HG02852 (cell line): ENCODE measurements around the gene UBN1.

Experiments used
- ATAC-seq: cut with Tn5 transposase; IDR thresholded peaks from one replicate; pipeline ENCODE4 v1.9.1; 2021; ENCODE audit warnings: mild to moderate bottlenecking, moderate library complexity; ENCODE audit not compliant: unreplicated experiment

Gene UBN1

DNA sequence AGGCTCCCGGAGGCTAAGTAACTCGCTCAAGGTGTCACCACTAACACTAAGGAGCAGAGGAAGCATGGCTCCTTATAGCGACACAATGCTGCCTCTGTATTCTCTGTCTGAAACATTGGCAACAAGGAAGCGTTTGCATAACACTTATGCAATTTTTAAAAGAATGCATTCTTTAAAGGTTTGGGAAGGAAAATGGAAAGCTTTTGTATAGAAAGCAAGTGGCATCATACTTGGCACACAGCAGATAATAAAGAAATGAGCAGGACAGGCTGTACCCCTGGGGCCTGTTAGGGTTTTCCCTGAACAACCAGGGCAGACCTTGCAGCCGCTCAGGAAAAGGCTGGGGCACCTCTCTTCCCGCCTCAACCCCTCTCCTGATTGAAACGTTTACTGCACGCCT is 52.8 kb downstream of the UBN1 start:
- no peak for ATAC-seq

DNA sequence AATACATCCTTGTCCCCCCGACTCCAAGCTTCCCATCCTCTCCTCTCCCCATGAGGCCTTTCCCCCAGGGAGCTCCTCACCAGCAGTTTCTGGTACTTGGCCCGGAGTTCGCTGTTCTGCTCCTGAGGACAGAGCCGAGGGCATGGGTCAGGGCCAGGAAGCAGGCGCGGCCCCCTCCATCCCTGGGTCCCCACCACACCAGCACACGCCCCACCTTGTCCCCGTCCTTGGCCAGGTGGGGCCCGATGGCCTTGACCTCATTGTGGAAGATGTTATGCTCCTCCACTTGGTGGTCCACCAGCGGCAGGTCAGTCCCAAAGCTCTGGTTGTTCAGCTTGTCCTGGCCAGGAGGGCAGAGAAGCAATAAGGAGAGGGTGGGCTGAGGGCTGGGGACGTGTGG is 53.5 kb downstream of the UBN1 start:
- ATAC-seq, result no peak

DNA sequence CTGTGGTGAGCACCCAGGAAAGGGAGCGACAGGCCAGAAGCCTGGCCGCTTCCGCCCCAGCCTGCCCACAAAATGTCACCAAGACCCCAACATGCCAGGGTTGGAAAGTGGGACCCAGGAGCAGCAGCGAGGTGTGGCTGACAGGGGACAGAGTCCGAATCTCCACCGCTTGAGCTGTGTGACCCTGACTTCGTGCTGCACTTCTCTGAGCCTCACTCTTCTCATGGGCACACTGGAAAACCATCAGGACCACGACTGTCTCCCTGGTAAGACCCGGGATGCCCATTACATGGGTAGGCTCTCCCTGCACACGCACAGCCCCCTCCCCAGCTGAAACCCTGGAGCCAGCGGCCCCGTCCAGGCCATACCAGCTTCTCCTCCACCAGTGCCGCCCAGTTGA is 54.8 kb downstream of the UBN1 start:
- no peak for ATAC-seq

DNA sequence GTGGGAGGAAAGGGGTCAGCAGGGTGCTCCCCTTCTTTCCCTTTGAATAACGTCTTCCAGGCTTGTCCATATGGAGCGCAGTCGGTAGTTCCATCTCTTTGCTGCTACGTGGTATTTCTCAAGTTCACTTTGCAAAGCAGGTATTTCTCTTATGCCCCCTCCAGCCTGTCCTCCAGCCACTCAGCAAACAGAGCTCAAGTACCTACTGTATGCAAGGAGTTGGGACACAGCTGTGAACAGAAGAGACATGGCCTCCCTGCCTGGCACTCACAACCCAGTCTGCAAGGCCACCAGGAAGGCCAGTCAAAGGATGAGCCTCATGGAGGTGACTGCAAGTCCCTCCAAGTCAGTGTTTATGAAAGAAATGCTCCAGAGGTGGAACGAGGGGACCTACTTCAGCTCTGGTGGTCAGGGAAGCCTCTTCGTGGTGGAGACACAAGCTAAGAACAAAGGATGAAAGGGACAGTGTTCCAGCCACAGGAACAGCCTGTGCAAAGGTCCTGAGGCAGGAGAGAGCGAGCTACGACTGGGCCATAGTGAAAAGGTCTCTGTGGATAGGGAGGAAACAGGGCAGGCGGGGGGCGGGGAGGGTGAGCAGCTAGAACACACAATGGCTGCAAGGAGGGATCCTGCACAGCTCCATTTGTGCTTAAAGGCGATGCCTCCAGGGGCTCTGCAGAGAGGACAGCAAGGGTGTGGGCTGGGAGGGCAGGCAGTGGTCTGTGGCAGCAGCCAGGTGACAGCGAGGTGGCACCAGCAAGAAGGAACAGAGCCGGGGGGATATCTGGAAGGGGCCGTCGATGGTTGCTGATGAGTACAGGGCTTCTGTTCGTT is 57.0 kb downstream of the UBN1 start:
- ATAC-seq, result no peak

DNA sequence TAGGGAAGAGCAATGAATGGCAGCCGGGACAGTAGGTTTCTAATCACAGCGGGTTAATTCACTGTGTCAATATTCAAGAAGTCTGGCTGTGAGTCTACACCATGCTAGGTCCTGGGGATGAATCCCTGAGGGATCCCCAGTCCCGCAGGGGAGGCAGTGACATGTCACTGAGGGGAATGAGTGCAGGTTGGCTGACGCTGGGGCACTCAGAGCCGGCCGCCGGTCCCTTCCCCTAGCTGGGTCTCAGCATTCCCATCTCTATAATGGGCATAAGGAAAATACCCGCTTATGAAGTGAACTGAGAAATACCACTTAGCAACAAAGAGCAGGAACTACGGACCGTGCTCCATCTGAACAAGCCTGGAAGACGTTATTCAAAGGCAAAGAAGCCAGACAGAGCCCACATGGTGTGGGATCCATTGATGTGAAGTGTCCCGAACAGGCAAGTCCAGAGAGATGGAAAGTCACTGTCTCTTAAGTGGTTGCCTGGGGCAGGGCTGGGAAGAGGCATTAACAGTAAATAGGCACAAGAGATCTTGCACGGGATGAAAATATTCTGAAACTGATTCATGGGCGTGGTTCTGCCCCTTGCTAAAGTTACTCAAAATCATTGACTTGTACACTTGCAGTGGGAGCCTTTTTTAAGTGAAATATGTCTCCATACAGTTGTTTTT is 57.8 kb downstream of the UBN1 start:
- no peak for ATAC-seq

DNA sequence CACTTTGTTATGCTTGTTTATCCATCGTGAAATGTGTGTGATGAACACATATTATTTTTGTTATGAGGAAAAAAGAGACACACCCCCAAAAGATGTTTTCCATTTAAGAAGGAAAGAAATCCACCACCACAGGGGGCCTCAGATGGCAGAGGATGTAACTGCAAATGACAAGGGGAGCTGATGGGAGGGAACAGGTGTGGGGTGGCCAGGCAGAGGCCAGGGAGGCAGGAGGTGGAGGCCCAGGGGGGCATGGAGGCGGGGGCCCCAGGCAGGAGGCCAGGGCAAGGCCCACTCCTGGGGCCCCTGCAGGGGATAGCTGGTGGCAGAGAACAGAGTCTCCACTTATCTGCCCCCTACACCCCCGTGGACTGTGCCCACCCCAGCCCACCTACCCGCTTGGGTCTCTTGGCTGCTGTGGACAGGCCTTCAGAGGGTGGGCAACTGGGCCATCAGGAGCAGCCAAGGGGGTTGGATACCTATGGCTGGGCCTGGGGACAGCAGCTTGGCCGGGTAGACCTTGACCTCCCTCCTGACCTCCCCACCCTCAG is 61.6 kb downstream of the UBN1 start:
- no peak for ATAC-seq

DNA sequence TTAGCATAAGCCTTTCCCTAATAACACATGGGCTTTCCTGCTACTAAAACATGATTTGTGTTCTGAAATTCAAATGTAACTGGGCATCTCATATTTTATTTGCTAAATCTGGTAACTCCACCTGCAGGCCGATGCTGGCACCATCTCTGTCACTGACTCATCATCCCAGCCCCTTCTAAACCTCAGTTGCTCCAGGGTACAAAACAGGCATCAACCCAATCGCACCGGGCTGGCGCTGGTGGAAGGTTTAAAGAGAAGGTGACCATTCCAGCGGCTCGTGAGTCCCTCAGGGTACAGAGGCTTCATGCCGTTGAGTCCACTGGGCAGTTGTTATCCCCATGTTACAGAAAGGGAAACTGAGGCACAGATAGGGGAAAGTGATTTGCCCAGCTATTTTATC is 62.5 kb downstream of the UBN1 start:
- no peak for ATAC-seq

DNA sequence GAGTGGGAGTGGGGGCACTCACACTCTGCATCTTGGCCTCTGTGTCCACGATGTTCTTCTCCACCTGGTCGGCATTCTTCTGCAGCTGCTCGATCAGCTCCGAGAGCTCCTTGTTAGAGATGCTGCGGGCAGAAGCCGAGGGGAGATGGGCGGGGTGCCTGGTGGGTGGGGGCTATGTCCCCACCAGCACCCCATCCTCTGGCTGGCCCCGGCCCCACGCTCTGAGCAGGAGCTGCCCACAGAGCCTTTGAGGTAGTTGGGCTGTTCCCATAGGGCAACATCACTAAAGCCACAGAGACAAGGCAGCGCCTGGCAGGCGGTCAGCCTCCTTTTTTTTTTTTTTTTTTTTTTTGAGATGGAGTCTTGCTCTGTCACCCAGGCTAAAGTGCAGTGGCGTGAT is 63.5 kb downstream of the UBN1 start:
- no peak for ATAC-seq

DNA sequence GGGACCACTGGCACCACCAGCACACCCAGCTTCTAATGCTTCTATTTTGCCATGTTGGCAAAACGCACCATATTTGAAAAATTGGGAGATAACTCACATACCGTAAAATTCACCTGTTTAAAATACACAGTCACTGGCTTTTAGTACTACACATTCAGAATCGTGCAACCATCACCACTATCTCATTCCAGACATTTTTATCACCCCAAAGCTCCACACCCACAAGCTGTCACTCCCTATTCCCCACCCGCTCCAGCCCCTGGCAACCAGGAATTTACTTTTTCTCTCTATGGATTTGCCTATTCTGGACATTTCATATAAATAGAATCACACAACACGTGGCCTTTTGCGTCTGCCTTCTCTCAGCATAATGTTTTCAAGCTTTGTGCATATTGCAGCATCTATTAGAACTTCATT is 64.7 kb downstream of the UBN1 start:
- no peak for ATAC-seq

DNA sequence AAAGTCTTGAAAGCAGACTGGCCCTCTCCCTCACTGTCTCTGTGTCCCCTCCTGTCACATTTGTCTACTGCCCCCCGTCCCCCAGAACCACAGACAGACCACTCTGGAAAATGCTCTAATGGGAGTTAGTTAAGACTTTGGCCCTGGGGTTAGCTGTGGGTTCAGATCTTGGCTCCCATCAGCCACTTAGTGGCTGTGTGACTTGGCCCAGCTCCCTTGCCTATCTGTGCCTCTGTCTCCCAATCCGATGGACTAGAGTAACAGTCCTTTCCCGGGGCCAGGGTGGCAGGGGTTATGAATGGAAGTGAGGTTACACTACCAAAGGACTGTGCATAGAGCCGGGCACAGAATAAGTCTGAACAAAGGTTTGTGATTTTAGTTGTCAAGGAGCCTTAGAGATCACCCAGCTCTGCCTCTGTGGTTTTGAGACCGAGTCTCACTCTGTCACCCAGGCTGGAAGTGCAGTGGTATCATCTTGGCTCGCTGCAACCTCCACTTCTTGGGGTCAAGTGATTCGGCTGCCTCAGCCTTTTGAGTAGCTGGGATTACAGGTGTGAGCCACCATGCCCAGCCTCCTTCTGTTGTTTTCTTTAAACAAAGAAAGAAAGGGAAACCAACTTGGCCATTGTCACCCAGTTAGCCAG is 66.0 kb downstream of the UBN1 start:
- no peak for ATAC-seq

DNA sequence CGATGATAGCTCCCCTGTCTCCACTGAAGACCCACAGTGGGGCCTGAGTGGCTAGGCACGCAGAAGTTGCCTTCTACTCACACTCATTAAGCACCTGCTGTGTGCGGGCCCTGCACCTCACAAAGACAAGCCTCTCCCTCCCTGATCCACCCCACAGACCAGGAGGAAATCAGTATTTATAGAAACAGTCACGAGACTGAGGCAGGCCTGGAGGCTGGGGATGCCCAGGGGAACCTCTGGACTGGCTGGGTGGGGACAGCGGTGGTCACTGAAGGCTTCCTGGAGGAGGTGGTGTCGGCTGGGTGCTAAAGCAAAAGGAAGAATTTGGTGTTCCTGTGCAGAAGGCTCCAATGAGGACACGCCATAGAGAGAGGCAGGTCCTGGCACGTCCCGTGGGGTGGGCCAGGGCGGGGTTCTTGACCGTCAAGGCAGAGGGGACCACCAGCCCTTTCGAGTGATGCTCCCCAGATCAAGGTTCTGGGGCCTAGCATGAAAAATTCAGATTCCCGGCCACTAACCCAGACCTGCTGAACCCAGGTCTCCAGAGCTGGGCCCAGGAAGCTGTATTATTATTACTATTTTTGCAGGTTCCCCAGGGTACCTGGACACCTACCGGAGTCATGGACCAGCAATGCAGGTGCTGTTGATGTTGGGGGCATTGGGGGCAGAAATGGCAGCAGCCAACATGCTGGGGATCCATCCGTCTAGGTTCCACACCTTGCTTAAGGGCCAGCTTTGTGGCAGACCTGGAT is 66.7 kb downstream of the UBN1 start:
- no peak for ATAC-seq

DNA sequence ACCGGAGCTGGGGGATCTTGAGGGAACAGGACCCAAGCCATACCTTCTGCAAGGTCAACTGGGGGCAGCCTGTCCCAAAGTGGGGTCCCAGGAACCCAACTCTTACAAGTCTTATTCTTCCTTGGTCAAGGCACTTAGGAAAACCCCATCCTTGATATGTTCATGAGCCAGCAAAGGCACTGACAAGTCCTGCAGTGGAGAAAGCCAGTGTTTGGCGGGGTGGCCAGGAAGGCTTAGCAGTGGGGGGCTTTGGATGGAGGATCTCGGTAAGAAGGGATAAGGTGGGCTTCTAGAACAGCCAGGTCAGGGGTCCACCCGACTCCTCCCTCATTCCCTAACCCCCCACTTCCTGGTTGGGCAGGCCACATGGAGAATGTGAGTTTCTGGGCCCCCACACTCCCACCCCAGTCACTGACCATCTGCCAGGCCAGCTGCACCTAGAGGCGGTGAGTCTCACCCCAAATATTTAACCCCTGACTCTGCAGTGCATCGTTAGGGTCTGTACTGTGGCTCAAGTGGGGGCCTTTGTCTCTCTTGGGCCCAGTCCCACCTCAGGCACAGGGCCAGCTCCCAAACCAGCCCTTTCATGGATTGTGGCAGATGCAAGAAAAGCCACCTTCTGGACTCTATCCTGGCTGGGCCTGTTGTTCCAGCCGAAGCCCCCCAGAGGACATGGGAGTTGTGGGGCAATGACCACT is 67.4 kb downstream of the UBN1 start:
- ATAC-seq, result no peak

DNA sequence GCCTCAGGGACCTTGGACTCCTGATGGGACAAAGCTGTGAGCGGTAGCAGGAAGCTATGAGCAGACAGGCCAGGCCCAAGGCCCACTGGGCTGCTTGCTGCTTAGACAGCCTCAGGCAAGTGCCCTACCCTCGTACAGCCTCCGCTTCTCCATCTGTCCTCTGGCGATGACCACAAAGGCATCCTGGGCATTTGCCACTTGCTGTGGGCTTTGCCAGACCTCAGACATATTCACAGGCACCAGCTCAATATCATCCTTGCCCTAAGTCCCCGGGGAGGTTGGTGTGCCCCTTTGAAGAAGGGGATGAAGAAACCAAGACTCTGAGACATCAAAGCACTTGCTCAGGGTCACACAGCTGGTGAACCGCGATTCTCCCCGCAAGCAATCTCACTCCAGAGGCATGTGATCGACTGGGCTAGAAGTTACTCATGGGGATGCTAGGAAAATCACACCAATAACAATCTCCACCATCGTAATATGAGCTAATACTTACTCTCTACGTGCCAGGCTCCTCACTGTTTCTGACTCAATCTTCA is 68.0 kb downstream of the UBN1 start:
- ATAC-seq, result no peak

DNA sequence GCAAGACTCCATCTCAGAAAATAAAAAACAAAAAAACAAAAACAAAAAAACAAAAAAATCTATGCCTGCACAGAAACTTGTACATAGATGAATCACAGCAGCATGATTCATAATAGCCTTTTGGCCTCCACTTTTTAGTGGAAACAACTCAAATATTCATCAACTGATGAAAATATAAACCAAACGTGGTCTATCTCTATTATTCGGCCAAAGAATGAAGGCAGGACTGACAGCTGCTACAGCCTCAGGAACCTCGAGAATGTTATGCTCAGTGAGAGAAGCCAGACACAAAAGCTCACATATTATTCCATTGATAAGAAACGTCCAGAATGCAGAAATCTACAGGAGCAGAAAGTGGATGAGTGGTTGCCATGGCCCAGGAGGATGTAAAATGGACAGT is 69.8 kb downstream of the UBN1 start:
- ATAC-seq, result no peak

DNA sequence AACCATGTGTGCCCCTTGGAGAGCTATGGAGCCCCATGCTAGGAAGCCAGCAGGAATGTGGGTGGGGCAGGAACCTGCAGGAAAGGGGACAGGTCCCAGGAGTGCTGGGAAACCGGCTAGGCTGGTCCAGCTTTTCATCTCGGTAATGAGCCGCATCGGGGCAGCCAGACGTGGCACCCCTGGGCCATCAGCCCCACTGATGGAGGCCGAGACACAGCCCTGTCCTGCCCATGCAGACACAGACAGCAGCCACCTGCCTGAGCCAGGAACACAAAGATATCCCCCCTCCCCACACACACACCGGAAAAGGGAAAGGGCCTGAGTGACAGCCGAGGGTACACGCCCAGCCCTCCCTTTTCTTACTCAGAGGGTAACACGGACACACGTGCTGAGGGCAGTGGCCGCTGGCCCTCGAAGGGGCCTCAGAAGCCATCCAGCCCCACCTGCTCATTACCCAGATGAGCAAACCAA is 71.5 kb downstream of the UBN1 start:
- no peak for ATAC-seq

DNA sequence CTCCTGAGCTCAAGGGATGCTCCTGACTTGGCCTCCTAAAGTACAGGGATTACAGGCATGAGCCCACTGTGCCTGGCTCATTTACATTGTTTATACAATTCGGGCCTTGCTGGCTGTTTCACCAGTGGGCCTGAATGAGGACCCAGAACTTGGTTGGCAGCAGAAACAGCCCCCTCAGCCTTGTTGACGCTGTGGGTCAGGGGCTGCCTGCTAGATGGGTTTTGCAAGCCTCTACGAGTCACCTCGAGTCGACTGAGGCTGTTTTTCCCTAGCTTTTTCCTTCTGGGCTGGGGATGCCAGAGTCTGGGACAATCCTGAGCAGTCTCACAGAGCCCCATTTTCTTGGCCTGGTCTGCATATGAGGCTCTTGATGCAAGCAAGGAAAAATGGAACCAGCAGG is 73.5 kb downstream of the UBN1 start:
- ATAC-seq, result no peak

DNA sequence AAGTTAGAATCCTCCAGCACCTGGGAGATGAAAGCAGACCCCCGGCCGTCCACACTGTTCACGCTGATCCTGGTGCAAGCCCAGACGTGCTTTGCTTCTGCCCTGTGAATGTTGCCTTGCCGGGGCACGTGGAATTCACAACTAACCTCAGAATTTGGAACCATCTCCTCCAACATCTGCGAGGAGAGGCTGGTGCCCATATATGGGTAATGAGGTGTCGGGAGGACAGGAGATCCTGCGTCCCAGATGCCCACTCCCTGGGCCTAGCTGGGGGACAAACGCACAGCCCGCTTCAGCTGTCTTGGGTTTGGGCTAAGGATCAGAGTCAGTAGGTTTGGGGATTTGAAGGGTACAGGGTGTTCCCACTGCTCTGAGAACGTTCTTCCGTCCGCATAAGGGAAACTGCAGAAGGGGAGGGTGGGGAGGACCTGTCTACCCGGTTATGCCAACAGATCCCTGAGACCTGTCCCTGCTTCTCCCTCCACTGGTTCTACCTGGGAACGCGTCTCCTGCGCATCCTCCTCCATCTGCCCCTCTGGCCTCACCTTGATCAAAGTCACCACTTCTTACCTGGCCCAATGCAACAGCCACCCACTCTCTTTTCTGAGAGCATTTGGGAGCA is 75.6 kb downstream of the UBN1 start:
- no peak for ATAC-seq

DNA sequence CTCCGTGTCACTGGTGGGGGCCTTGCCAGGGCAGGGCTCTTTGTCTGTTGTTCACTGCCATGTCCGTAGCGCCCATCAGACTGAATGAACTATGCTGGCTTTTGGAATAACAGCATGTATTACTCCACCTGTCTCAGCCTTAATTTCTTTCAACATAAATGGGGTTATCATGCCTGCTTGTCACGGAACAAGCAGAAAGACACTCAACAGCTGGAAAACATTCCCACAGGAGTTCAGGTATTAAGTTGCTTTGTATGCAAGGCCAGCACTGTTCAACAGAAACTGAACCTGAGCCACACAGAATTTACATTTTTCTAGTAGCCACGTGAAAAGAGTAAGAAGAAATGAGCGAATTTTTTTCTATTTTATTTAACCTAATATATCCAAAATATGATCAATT is 76.6 kb downstream of the UBN1 start:
- ATAC-seq, result no peak

DNA sequence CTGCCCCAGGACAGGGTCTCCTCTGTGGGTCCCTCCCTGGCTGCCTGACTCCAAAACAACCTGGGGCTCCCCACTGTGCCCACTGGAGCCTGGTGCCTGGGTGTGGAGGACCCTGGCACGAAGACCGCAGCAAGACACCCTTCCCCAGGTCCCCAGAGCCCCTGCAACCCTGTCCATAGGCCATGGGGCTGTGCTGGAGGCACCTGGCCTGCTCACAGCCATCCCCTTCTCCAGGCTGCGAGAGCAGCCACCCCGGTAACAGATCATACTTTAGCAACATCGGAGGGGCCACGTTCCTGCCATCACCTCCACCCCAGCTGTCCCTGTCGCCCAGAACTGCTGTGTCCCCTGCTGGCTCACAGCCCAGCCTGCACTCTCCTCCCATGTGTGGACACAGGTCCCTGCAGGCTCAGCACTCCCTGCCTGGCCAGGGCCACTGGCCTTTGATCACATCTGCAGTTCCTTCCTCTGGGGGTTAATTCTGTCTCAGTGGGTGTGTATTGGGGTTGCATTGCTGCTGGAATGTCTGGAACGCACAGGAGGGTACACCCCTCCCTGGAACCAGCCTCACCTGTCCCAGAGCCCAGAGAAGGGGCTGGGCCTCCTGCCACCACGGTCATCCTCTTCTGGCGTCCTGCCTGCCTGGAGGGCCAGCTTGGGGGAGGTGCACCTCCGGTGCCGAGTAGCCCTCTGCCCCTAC is 77.5 kb downstream of the UBN1 start:
- no peak for ATAC-seq
